Measurements from ENCODE around the gene MRGPRF.

DNA sequence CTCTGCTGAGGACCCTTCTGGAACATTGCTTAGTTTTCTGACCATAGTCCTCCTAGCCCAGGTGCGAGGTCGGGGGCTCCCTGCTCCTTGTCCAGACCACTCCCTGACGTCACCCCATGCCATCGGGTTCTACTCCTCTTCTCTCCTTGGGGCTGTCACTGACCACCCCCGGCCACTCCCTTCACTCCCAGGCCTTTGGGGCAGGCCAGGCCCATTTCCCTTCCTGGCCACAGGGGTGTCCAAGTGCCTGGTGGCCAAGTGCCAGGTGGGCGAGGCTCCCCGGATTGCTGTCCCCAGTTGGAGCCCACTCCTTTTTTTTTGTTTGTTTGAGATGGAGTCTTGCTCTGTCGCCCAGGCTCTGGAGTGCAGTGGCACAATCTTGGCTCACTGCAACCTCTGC is 51.8 kb downstream of the MRGPRF start:
- TF ChIP-seq, protein P1, sequence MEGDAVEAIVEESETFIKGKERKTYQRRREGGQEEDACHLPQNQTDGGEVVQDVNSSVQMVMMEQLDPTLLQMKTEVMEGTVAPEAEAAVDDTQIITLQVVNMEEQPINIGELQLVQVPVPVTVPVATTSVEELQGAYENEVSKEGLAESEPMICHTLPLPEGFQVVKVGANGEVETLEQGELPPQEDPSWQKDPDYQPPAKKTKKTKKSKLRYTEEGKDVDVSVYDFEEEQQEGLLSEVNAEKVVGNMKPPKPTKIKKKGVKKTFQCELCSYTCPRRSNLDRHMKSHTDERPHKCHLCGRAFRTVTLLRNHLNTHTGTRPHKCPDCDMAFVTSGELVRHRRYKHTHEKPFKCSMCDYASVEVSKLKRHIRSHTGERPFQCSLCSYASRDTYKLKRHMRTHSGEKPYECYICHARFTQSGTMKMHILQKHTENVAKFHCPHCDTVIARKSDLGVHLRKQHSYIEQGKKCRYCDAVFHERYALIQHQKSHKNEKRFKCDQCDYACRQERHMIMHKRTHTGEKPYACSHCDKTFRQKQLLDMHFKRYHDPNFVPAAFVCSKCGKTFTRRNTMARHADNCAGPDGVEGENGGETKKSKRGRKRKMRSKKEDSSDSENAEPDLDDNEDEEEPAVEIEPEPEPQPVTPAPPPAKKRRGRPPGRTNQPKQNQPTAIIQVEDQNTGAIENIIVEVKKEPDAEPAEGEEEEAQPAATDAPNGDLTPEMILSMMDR (conservative IDR thresholded peaks at IDR 0.05; ENCODE audit: low read depth, low read length), result no peak
- TF ChIP-seq EZH2 (IDR thresholded peaks at IDR 0.05; ENCODE audit: low read length, unreplicated experiment), result no peak
